ENCODE data around the gene PITPNC1.

DNA sequence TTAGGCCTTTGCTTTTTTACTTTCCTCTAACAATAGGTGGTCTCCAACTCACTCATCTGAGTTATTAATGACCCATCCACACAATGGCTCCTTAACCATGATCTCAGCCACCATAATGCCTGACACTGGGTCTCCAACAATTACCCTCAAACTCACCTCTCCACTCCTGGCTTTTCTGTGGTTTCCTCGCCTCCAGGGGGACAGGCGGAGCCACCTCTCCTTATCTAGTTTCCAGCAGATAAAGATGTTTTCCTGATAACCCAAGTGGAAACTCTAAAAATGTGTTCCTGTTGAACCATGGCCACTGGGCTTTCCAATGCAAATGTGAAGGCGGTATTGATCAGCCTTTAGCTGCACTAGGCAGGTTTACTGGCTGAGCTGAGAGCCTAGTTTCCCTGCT lies 331.3 kb downstream of the PITPNC1 start:
- TF ChIP-seq, protein P1, sequence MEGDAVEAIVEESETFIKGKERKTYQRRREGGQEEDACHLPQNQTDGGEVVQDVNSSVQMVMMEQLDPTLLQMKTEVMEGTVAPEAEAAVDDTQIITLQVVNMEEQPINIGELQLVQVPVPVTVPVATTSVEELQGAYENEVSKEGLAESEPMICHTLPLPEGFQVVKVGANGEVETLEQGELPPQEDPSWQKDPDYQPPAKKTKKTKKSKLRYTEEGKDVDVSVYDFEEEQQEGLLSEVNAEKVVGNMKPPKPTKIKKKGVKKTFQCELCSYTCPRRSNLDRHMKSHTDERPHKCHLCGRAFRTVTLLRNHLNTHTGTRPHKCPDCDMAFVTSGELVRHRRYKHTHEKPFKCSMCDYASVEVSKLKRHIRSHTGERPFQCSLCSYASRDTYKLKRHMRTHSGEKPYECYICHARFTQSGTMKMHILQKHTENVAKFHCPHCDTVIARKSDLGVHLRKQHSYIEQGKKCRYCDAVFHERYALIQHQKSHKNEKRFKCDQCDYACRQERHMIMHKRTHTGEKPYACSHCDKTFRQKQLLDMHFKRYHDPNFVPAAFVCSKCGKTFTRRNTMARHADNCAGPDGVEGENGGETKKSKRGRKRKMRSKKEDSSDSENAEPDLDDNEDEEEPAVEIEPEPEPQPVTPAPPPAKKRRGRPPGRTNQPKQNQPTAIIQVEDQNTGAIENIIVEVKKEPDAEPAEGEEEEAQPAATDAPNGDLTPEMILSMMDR (IDR thresholded peaks at IDR 0.05; ENCODE audit: insufficient read depth, low read depth, low read length) = no peak
- no peak for TF ChIP-seq EZH2 (IDR thresholded peaks at IDR 0.05; ENCODE audit: insufficient read depth, low read length)
